HepG2 (cell line): Measurements from ENCODE around the gene TMEM198. TPM values are rescaled to one million over a fixed set of nuclear protein-coding genes. Genes with fewer than 3 reads are reported as not detected.
A peak's percentile ranks its signal among the peaks of the same experiment; 100 is the strongest.

Experiments
- IKZF4 ChIP-seq: sonication (generic); formaldehyde crosslinking; IDR thresholded peaks from 2 replicates; pipeline ENCODE4 v1.5.1; 2020; ENCODE audit warnings: borderline replicate concordance, mild to moderate bottlenecking, low read depth, missing genetic modification reagents; ENCODE audit errors: not compliant biosample characterization
- ISX ChIP-seq: sonication (generic); formaldehyde crosslinking; conservative IDR thresholded peaks from 2 replicates; pipeline ENCODE4 v1.5.0; 2020; ENCODE audit warnings: missing genetic modification reagents
- PAX8 ChIP-seq: sonication (generic); formaldehyde crosslinking; IDR thresholded peaks from 2 replicates; pipeline ENCODE4 v1.8.0; 2022; ENCODE audit warnings: mild to moderate bottlenecking, missing genetic modification reagents, borderline replicate concordance
- PPARG ChIP-seq: conservative IDR thresholded peaks from 2 replicates; pipeline ENCODE4 v1.6.1; 2016; ENCODE audit warnings: missing biosample characterization, missing genetic modification reagents
- SKIL ChIP-seq: sonication (generic); formaldehyde crosslinking; IDR thresholded peaks from 2 replicates; pipeline ENCODE4 v1.8.0; 2022; ENCODE audit warnings: missing genetic modification reagents, mild to moderate bottlenecking, moderate library complexity, borderline replicate concordance
- ZBTB40 ChIP-seq, 2 experiments: fragments of 450-650 bp in 1 of 2; sonication (generic) in 1 of 2; formaldehyde crosslinking in 1 of 2; IDR thresholded peaks; 2 replicates each; pipeline versions ENCODE4 v1.6.1 to v1.8.0; 2016 to 2022; ENCODE audit warnings: antibody characterized with exemption in 1 of 2, mild to moderate bottlenecking in 1 of 2, missing genetic modification reagents in 1 of 2
- ZFP37 ChIP-seq: sonication (generic); formaldehyde crosslinking; IDR thresholded peaks from 2 replicates; pipeline ENCODE4 v1.4.0; 2020; ENCODE audit warnings: missing genetic modification reagents, borderline replicate concordance
- ZNF343 ChIP-seq: sonication (generic); formaldehyde crosslinking; IDR thresholded peaks from 2 replicates; pipeline ENCODE4 v1.4.0; 2020; ENCODE audit warnings: mild to moderate bottlenecking, missing genetic modification reagents
- ZNF577 ChIP-seq: sonication (generic); formaldehyde crosslinking; IDR thresholded peaks from 2 replicates; pipeline ENCODE4 v1.4.0; 2020; ENCODE audit warnings: mild to moderate bottlenecking, low read depth, missing genetic modification reagents, borderline replicate concordance
- polyA plus RNA-seq, 8 experiments: library from polyadenylated mRNA; depleted of rRNA in 3 of 8; stranded (reverse) in 7 of 8; unstranded in 1 of 8; fragments of >200 nt; fragmentation: Illumina TruSeq in 4 of 8; extraction: Trizol in 4 of 8; gene quantifications; 2 replicates each; pipeline versions ENCODE4 v1.2.1 to v1.2.3, GENCODE V29; 2011 to 2016; ENCODE audit warnings: low read depth in 4 of 8, missing spikeins in 1 of 8, mixed read lengths in 1 of 8; ENCODE audit not compliant: insufficient read depth in 1 of 8
- total RNA-seq, 5 experiments: library from RNA; depleted of rRNA; stranded (reverse); fragments of >200 nt; fragmentation: Illumina TruSeq; extraction: Trizol; gene quantifications; 2 replicates each; pipeline ENCODE4 v1.2.3, GENCODE V29; 2016; ENCODE audit warnings: low read depth in 1 of 5
- TF ChIP-seq, protein P1 (sequence below): sonication (generic); formaldehyde crosslinking; IDR thresholded peaks from 2 replicates; pipeline ENCODE4 v1.5.0; 2020; ENCODE audit warnings: mild to moderate bottlenecking, missing genetic modification reagents, borderline replicate concordance

Gene TMEM198
- total and polyA plus RNA-seq, 2 of the 13 experiments (the other 11 are each of a cell fraction or from before 2014, with no cell fraction given), result 17.3 to 23.5 TPM

DNA sequence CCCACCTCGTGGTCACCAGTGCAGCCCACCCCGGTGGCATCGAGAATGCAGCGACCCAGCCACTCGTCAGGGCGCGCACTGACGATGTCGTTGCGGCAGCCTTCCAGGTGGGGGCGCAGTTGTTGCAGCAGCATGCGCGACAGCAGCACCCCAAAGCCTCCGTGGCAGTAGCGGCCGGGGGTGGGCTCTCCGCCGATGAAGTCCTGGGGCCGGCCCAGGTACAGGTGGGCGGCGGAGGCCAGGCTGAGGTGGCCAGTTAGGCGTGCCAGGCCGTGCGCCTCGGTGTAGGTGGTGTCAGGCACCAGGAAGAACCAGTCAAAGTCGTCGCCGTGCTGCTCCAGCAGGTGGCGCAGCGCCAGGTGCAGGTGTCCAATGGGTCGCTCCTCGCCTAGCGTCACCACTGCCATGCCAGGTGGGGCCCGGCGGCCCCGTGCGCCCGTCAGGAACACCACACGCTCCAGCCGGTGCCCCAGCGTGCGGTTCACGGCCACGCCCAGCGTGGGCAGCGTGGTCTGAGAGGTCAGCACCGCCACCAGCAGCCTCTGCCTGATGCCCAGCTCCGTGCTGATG is 2.1 kb upstream of the TMEM198 start (continued):
- TF ChIP-seq PPARG (peak; percentile 60), ZBTB40 (IDR thresholded peaks at IDR 0.05) (no peak), ZBTB40 (CRISPR knock-in tag; IDR thresholded peaks at IDR 0.05) (peak; percentile 86; the same call in 1 of the 2 replicates), ZNF343 (CRISPR knock-in tag) (peak; percentile 65), SKIL (CRISPR knock-in tag) (0 out of 2 replicates have a peak, but pooled peaks have one; percentile 16), ZFP37 (CRISPR knock-in tag) (no peak), PAX8 (CRISPR knock-in tag) (peak; percentile 96), ZNF577 (no peak), IKZF4 (CRISPR knock-in tag) (no peak), ISX (CRISPR knock-in tag) (no peak)
- TF ChIP-seq, protein P1, sequence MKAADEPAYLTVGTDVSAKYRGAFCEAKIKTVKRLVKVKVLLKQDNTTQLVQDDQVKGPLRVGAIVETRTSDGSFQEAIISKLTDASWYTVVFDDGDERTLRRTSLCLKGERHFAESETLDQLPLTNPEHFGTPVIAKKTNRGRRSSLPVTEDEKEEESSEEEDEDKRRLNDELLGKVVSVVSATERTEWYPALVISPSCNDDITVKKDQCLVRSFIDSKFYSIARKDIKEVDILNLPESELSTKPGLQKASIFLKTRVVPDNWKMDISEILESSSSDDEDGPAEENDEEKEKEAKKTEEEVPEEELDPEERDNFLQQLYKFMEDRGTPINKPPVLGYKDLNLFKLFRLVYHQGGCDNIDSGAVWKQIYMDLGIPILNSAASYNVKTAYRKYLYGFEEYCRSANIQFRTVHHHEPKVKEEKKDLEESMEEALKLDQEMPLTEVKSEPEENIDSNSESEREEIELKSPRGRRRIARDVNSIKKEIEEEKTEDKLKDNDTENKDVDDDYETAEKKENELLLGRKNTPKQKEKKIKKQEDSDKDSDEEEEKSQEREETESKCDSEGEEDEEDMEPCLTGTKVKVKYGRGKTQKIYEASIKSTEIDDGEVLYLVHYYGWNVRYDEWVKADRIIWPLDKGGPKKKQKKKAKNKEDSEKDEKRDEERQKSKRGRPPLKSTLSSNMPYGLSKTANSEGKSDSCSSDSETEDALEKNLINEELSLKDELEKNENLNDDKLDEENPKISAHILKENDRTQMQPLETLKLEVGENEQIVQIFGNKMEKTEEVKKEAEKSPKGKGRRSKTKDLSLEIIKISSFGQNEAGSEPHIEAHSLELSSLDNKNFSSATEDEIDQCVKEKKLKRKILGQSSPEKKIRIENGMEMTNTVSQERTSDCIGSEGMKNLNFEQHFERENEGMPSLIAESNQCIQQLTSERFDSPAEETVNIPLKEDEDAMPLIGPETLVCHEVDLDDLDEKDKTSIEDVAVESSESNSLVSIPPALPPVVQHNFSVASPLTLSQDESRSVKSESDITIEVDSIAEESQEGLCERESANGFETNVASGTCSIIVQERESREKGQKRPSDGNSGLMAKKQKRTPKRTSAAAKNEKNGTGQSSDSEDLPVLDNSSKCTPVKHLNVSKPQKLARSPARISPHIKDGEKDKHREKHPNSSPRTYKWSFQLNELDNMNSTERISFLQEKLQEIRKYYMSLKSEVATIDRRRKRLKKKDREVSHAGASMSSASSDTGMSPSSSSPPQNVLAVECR (CRISPR knock-in tag), result peak; percentile 94
